Effector memory CD8-positive, alpha-beta T cell (primary cell): Measurements from ENCODE around the gene CYB561.
"Not testable (repeated sequence)": the region's sequence is repeated elsewhere in the genome, so short reads cannot be mapped to it uniquely, and the experiment has no call there.

Experiments used
- ATAC-seq: fragments of 150-1000 bp; cut with Tn5 transposase; replicated peaks from 2 replicates; pipeline ENCODE4 v1.10.0; 2021; ENCODE audit warnings: mild to moderate bottlenecking, moderate library complexity
- DNase-seq, 3 experiments: peaks; one replicate each; pipeline ENCODE4 v3.0.0; 2021
- H3K27ac Mint-ChIP-seq, 2 donors: one replicate each; pipeline ENCODE4 v1.8.0; 2022; ENCODE audit warnings: mild to moderate bottlenecking in 2 of 2, mixed read lengths in 2 of 2, moderate library complexity in 2 of 2
- H3K27me3 Mint-ChIP-seq, 2 donors: one replicate each; pipeline ENCODE4 v1.8.0; 2022; ENCODE audit warnings: mixed read lengths in 2 of 2
- H3K36me3 Mint-ChIP-seq: one replicate; pipeline ENCODE4 v1.8.0; 2022; ENCODE audit warnings: mild to moderate bottlenecking, moderate library complexity, mixed read lengths; ENCODE audit not compliant: insufficient read depth
- H3K4me1 Mint-ChIP-seq, 2 donors: one replicate each; pipeline ENCODE4 v1.8.0; 2022; ENCODE audit warnings: low read depth in 2 of 2, mixed read lengths in 2 of 2
- H3K4me3 Mint-ChIP-seq, 2 donors: one replicate each; pipeline ENCODE4 v1.8.0; 2022; ENCODE audit warnings: mild to moderate bottlenecking in 2 of 2, mixed read lengths in 2 of 2, moderate library complexity in 2 of 2
- H3K9me3 Mint-ChIP-seq, 2 donors: one replicate each; pipeline ENCODE4 v1.8.0; 2022; ENCODE audit warnings: mixed read lengths in 2 of 2

CYB561 gene

DNA sequence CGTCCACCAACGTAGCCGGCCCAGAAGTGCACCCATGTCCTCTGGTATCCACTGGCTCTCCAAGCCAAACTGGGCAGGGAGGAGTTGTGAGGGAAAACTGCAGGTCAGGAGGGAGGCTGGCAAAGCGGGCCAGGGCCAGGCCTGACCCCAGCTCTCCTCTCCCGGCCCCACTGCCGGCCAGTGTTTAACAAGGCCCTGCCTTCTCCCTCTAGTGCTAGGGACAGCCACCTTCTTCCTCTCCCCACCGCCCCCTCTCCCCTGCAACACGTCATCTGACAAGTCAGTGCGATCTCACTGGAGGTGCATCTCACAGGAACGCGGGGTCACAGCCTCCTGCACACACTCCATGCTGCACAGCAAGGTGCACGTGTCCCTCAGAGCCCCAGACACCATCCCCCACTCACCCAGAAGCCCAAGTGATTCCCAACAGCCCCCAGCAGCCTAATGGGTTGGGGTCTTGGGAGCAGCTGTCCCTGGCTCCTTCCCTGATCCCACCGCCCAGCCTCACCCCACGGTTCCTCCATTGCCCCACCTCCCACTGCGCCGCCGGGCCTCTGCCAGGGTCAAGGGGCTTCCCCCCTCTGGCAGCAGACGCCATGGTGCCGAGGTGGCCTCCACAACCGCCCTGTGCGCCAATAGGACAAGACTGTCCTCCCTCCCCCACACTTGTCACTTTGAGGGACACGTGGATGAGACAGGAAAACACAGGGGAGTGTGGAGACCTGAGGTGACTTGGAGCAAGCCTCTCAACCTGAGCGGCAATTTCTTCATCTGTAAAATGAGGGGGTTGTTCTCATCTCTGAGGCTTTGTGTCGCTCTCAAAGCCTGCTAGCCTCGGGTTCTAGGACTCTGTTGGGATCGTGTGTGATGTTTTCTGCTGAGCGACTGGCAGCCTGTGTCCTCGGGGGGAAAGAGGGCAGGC lies 29.6 kb upstream of the CYB561 start:
- Mint-ChIP-seq H3K27me3 (peaks cover 24 to 29% of the 10 kb centered on the region in 2 donors), H3K27ac (peak overlapping the region in 1 of 2 donors; percentile 70), H3K4me1 (peaks cover 9 to 18% of the 10 kb centered on the region in 2 donors), H3K4me3 (peak overlapping the region; percentile 38 to 45), H3K9me3 (no peaks in the 10 kb centered on the region), H3K36me3 (no peaks in the 10 kb centered on the region)
- ATAC-seq (no peak), DNase-seq (no peak)

DNA sequence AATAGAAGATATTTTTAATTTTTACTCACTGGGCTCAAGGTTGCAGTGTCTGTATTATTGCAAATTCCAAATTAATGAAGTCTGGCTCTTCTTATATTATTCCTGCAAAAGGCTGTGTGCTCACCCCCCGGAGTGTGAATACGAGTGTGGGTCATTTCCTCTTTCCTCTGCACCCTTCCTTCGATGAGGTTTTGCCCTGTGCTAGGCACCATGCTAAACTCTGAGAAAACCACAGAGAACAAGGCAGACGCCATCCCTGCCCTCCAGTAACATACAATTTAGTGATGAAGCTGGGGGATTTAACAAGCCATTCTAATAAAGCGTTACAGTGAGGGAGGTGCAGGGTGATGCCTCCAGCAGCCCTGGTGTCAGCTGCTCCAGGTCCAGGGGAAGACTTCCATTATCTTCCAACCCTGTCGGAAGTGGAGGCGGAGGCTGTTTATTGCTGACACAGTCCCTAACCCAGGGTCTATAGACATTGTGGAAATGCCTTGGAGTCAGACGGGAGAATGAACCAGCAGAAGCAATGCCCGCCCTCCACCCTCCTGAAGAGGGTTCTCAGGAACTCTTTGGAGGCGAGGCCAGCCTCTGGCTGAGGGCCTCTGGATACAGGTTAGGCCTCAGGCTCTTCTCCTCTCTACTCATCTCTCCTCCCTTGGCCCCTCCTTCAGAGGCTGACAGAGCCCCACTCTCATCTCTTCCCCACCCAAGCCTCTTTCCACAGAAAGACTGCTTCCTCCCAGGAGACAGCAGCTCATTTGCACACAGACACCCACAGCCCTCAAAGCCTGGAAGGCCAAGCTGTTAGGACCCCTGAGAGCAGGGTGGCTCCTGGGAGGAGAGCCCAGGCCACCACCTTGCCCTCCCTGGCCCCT lies 28.7 kb upstream of the CYB561 start:
- peak overlapping the region in 1 of 2 donors; percentile 45 for H3K4me3 Mint-ChIP-seq
- peaks cover 31 to 37% of the 10 kb centered on the region in 2 donors for H3K27me3 Mint-ChIP-seq
- no peaks in the 10 kb centered on the region for H3K9me3 Mint-ChIP-seq
- H3K4me1 Mint-ChIP-seq, result peaks cover 9 to 18% of the 10 kb centered on the region in 2 donors
- H3K27ac Mint-ChIP-seq, result peak overlapping the region in 1 of 2 donors; percentile 70
- ATAC-seq (no peak), DNase-seq (no peak)
- H3K36me3 Mint-ChIP-seq, result no peaks in the 10 kb centered on the region

DNA sequence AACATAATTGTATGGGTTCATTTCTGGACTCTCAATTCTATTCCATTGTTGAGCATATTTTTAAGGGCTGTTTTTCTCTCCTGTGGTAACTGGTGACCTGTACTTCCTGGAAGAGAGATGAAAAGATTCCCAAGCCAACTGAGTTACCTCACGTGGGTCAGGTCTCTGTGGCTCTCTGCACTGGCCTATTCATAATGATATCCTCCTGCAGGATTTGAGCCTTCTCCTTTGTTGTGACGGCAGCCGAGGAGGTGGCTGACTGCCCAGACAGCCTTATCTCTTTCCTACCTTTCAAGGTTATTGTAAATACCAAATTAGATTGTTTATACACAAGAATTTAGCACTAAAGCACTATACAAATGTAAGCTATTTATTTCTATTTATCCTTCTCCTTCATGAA lies 28.1 kb upstream of the CYB561 start:
- Mint-ChIP-seq H3K36me3 (no peaks in the 10 kb centered on the region), H3K4me3 (no peak overlapping the region), H3K27me3 (peaks cover 27 to 34% of the 10 kb centered on the region in 2 donors), H3K9me3 (no peaks in the 10 kb centered on the region), H3K4me1 (peaks cover 8 to 15% of the 10 kb centered on the region in 2 donors), H3K27ac (no peak overlapping the region)
- ATAC-seq (no peak), DNase-seq (no peak)

DNA sequence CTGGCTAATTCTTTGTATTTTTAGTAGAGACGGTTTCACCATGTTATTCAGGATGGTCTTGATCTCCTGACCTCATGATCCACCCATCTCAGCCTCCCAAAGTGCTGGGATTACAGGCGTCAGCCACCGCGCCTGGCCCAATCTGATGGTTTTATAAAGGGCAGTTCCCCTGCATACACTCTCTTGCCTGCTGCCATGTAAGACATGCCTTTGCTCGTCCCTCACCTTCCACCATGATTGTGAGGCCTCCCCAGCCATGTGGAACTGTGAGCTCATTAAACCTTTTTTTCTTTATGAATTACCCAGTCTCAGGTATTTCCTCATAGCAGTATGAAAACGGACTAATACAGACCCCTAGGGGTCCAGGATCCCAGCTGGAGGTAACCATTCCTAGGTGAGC lies 22.0 kb upstream of the CYB561 start:
- not testable (repeated sequence) for H3K36me3 Mint-ChIP-seq, H3K4me3 Mint-ChIP-seq, DNase-seq, H3K9me3 Mint-ChIP-seq, H3K4me1 Mint-ChIP-seq, H3K27ac Mint-ChIP-seq, ATAC-seq
- H3K27me3 Mint-ChIP-seq, result peaks cover 9 to 12% of the 10 kb centered on the region in 2 donors

DNA sequence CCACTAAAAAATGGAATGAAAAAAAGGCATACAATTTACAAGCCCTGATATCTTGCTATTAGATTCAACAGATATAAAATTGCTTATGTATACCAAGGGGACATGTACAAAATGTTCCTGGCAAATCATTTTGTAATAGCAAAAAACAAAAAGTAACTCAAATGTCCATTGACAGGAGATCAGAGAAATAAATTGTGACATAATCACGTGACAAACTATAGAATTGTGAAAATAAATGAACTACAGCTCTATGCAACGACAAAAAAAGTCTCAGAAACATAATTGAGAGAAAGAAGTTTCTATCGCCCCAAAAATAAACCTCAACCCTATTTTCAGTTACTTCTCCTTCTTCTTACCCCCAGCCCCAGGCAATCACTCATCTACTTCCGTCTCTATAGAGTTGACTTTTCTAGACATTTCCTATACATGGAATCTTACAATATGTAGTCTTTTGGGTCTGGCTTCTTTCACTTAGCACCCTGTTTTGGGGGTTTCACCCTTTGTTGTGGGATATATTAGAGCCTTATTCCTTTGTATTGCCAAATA lies 18.7 kb upstream of the CYB561 start:
- H3K4me3 Mint-ChIP-seq, result no peak overlapping the region
- H3K27ac Mint-ChIP-seq, result no peak overlapping the region
- no peaks in the 10 kb centered on the region for H3K4me1 Mint-ChIP-seq
- no peaks in the 10 kb centered on the region for H3K9me3 Mint-ChIP-seq
- ATAC-seq, result no peak
- DNase-seq, result no peak
- H3K27me3 Mint-ChIP-seq, result peaks cover 5 to 15% of the 10 kb centered on the region in 2 donors
- no peaks in the 10 kb centered on the region for H3K36me3 Mint-ChIP-seq

DNA sequence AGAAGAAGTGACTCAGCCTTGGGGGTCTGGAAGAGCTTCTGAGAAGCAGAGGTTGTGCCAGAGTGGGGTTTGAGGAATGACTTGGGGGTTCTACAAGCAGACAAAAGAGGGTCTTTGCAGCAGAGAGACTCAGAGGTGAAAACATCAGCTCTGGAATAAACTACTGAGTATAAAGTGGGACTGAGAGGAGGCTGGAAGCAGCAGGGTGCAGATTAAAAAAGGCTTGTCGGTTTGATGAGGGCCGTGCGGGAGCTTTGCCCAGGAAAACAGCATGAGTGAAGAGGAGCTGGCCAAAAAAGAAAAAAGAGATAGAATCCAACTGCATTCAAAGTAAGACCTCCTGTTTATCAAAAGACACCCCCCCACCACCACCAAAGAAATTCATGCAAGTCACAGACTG lies 17.7 kb upstream of the CYB561 start:
- no peak overlapping the region for H3K4me3 Mint-ChIP-seq
- ATAC-seq (no peak), DNase-seq (no peak)
- peaks cover 5 to 17% of the 10 kb centered on the region in 2 donors for H3K27me3 Mint-ChIP-seq
- no peaks in the 10 kb centered on the region for H3K36me3 Mint-ChIP-seq
- H3K9me3 Mint-ChIP-seq, result no peaks in the 10 kb centered on the region
- no peaks in the 10 kb centered on the region for H3K4me1 Mint-ChIP-seq
- no peak overlapping the region for H3K27ac Mint-ChIP-seq

DNA sequence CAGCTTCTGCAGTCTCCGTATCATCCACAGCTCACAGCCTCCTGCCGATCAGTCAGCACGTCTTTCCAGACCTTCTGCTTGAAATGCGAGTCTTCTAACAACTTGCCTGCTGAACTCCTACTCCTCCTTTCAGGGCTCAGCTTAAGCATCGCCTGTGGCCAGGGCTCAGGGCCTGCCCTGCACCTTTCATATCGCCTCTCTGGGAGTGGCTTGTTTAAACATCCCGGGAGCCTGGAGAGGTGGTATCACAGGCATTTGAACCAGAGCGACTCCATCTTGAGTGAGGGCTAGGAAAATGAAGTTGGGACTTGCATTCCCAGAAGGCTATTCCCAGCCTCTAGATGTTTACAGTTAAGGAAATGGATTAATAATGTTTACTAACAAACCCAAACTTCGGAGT lies 13.9 kb upstream of the CYB561 start:
- H3K36me3 Mint-ChIP-seq, result no peaks in the 10 kb centered on the region
- H3K4me1 Mint-ChIP-seq, result no peaks in the 10 kb centered on the region
- no peak for ATAC-seq
- DNase-seq, result no peak
- no peak overlapping the region for H3K4me3 Mint-ChIP-seq
- peaks cover 5 to 25% of the 10 kb centered on the region in 2 donors for H3K27me3 Mint-ChIP-seq
- no peaks in the 10 kb centered on the region for H3K9me3 Mint-ChIP-seq
- H3K27ac Mint-ChIP-seq, result no peak overlapping the region

DNA sequence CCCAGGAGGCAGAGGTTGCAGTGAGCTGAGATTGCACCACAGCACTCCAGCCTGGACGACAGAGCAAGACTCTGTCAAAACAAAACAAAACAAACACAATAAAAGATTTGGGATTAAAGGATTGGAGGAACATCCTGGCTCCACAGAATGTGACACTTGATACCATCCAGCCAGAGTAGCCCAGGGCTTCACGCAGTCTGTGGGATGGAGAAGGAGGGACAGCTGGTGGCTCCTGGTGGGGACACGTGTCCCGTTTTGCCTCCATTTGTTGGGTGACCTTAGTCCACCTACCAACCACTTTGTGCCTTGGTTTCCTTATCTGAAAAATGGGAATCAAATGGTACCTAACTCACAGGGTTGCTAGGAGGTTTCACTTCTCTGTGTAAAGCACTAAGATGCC lies 12.4 kb upstream of the CYB561 start:
- Mint-ChIP-seq H3K9me3 (no peaks in the 10 kb centered on the region), H3K4me3 (no peak overlapping the region), H3K27ac (no peak overlapping the region), H3K36me3 (peaks cover 2% of the 10 kb centered on the region), H3K27me3 (peaks cover under 1 to 25% of the 10 kb centered on the region in 2 donors), H3K4me1 (no peaks in the 10 kb centered on the region)
- DNase-seq, result no peak
- no peak for ATAC-seq

DNA sequence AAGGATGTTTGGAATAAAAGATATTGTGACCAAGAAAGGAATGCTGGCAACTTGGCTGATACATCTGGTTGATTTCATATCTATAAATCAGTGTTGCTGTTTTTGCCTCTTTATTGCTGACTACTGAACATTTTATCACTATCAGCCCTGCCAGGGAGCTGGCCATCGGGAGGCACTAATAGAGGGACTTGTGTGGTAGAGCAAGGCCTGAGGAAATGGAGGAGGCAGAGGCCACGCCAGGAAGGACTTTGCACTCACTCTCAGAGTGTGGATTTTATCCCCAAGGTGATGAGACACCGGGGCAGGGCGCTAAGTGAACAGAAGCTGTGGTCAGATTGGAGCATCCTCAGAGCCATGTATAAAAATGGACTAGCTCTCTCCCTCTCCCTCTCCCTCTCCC lies 9.3 kb upstream of the CYB561 start:
- Mint-ChIP-seq H3K36me3 (peaks cover 2% of the 10 kb centered on the region), H3K9me3 (no peaks in the 10 kb centered on the region), H3K27ac (peak overlapping the region in 1 of 2 donors; percentile 44), H3K4me1 (peaks cover 0 to 2% of the 10 kb centered on the region in 2 donors), H3K27me3 (peaks cover 0 to 16% of the 10 kb centered on the region in 2 donors), H3K4me3 (no peak overlapping the region)
- ATAC-seq, result no peak
- no peak for DNase-seq

DNA sequence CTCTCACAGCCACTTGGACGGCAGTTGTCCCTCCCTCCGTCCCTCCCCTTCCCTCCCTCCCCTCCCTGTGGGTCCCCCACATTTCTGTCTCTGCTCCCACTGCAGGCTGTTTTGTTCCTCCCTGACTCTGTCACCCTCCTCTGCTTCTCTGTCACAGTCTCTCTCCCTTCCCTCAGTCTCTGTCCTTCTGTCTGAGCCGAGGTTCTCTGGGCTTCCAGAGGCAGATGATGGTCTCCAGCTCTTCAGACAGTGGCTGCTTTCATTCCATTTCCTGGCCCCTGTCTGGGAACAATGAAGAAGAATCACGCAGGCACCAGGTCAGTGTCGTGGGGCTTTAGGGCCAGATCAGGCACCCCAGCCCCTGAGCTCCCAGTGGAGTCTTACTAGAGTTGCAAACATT lies 8.8 kb upstream of the CYB561 start:
- Mint-ChIP-seq H3K27ac (peak overlapping the region in 1 of 2 donors; percentile 44), H3K36me3 (peaks cover 2% of the 10 kb centered on the region)
- no peak for ATAC-seq

DNA sequence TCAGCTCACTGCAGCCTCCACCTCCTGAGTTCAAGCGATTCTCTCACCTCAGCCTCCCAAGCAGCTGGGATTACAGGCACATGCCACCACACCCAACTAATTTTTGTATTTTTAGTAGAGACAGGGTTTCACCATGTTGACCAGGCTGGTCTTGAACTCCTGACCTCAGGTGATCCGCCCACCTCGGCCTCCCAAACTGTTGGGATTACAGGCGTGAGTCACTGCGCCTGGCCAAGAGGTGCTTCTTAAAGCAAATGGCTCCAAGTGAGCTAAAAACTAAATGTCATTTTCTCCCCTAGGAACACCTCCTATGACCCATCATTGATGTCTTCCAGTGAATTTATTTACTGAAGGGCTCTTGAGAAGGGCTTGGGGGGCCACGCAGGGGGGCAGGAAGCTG lies 8.3 kb upstream of the CYB561 start:
- not testable (repeated sequence) for H3K4me1 Mint-ChIP-seq, H3K9me3 Mint-ChIP-seq, DNase-seq, H3K4me3 Mint-ChIP-seq, ATAC-seq, H3K36me3 Mint-ChIP-seq, H3K27me3 Mint-ChIP-seq
- H3K27ac Mint-ChIP-seq, result peak overlapping the region; percentile 11 to 52

More for the DNA sequence above, 8.8 kb upstream of the CYB561 start:
- Mint-ChIP-seq H3K9me3 (no peaks in the 10 kb centered on the region), H3K4me1 (peaks cover 0 to 5% of the 10 kb centered on the region in 2 donors), H3K27me3 (peaks cover 0 to 11% of the 10 kb centered on the region in 2 donors), H3K4me3 (no peak overlapping the region)
- DNase-seq, result no peak

DNA sequence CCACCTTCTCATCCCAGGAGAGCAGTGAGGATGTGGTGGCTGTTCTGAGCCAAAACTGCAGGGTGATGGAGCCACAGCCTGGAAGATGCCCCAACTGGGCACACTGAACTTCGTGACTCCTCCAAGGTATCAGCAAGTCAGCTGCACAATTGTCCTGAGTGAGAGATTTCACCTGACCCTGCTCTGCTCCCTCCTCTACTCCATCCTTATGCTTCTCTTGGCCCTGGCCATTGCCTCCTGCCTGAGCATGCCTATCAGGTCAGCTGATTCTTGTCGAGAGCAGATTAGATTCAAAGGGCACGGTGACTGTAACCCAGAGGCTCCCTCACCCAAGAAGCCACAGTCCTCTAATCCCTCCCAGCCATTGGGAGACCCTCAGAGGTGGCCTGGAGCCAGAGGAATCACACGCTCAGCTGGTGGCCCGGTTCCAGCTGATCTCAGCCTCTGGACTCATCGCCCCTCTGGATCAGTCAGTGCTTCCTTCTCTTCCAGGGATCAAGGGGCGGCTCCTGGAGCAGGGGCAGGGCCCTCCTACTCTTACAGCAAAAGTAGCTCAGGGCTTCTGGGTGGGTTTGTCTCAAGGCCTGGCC lies 7.0 kb upstream of the CYB561 start:
- peaks cover 0 to 11% of the 10 kb centered on the region in 2 donors for H3K4me1 Mint-ChIP-seq
- ATAC-seq (no peak), DNase-seq (no peak)
- peaks cover 0 to 5% of the 10 kb centered on the region in 2 donors for H3K27me3 Mint-ChIP-seq
- no peak overlapping the region for H3K4me3 Mint-ChIP-seq
- no peak overlapping the region for H3K27ac Mint-ChIP-seq
- H3K36me3 Mint-ChIP-seq, result peaks cover 5% of the 10 kb centered on the region
- no peaks in the 10 kb centered on the region for H3K9me3 Mint-ChIP-seq
